ENCODE measurements around the gene GSTK1. TPM values are rescaled to one million over a fixed set of nuclear protein-coding genes. Genes with fewer than 3 reads are reported as not detected.

GSTK1 gene
- total and polyA plus RNA-seq, 2 of the 8 experiments (the other 6 are each of a cell fraction or from before 2014, with no cell fraction given), result 25.5 to 32.5 TPM

DNA sequence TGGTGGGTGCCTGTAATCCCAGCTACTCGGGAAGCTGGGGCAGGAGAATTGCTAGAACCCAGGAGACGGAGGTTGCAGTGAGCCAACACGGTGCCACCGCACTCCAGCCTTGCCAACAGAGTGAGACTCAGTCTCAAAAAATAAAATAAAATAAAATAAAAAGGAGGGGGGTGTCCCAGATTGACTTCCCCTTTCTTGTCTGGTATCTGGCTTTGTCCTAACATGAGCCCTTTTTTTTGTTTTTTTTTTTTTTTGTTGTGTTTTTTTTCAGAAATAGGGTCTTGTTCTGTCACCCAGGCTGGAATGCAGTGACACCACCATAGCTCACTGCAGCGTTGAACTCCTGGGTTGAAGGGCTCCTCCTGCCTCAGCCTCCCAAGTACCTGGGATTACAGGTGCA, 29.6 kb downstream of the GSTK1 start (continued):
- TF ChIP-seq, protein P1, sequence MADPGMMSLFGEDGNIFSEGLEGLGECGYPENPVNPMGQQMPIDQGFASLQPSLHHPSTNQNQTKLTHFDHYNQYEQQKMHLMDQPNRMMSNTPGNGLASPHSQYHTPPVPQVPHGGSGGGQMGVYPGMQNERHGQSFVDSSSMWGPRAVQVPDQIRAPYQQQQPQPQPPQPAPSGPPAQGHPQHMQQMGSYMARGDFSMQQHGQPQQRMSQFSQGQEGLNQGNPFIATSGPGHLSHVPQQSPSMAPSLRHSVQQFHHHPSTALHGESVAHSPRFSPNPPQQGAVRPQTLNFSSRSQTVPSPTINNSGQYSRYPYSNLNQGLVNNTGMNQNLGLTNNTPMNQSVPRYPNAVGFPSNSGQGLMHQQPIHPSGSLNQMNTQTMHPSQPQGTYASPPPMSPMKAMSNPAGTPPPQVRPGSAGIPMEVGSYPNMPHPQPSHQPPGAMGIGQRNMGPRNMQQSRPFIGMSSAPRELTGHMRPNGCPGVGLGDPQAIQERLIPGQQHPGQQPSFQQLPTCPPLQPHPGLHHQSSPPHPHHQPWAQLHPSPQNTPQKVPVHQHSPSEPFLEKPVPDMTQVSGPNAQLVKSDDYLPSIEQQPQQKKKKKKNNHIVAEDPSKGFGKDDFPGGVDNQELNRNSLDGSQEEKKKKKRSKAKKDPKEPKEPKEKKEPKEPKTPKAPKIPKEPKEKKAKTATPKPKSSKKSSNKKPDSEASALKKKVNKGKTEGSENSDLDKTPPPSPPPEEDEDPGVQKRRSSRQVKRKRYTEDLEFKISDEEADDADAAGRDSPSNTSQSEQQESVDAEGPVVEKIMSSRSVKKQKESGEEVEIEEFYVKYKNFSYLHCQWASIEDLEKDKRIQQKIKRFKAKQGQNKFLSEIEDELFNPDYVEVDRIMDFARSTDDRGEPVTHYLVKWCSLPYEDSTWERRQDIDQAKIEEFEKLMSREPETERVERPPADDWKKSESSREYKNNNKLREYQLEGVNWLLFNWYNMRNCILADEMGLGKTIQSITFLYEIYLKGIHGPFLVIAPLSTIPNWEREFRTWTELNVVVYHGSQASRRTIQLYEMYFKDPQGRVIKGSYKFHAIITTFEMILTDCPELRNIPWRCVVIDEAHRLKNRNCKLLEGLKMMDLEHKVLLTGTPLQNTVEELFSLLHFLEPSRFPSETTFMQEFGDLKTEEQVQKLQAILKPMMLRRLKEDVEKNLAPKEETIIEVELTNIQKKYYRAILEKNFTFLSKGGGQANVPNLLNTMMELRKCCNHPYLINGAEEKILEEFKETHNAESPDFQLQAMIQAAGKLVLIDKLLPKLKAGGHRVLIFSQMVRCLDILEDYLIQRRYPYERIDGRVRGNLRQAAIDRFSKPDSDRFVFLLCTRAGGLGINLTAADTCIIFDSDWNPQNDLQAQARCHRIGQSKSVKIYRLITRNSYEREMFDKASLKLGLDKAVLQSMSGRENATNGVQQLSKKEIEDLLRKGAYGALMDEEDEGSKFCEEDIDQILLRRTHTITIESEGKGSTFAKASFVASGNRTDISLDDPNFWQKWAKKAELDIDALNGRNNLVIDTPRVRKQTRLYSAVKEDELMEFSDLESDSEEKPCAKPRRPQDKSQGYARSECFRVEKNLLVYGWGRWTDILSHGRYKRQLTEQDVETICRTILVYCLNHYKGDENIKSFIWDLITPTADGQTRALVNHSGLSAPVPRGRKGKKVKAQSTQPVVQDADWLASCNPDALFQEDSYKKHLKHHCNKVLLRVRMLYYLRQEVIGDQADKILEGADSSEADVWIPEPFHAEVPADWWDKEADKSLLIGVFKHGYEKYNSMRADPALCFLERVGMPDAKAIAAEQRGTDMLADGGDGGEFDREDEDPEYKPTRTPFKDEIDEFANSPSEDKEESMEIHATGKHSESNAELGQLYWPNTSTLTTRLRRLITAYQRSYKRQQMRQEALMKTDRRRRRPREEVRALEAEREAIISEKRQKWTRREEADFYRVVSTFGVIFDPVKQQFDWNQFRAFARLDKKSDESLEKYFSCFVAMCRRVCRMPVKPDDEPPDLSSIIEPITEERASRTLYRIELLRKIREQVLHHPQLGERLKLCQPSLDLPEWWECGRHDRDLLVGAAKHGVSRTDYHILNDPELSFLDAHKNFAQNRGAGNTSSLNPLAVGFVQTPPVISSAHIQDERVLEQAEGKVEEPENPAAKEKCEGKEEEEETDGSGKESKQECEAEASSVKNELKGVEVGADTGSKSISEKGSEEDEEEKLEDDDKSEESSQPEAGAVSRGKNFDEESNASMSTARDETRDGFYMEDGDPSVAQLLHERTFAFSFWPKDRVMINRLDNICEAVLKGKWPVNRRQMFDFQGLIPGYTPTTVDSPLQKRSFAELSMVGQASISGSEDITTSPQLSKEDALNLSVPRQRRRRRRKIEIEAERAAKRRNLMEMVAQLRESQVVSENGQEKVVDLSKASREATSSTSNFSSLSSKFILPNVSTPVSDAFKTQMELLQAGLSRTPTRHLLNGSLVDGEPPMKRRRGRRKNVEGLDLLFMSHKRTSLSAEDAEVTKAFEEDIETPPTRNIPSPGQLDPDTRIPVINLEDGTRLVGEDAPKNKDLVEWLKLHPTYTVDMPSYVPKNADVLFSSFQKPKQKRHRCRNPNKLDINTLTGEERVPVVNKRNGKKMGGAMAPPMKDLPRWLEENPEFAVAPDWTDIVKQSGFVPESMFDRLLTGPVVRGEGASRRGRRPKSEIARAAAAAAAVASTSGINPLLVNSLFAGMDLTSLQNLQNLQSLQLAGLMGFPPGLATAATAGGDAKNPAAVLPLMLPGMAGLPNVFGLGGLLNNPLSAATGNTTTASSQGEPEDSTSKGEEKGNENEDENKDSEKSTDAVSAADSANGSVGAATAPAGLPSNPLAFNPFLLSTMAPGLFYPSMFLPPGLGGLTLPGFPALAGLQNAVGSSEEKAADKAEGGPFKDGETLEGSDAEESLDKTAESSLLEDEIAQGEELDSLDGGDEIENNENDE (IDR thresholded peaks at IDR 0.05; ENCODE audit: insufficient replicate concordance, low read length), result no peak
- TF ChIP-seq SIN3A (conservative IDR thresholded peaks at IDR 0.05 in 1 of 2, IDR thresholded peaks at IDR 0.05 in 1 of 2; ENCODE audit: low read depth in 1 of 2, low read length in 2 of 2) (no peak), GABPA (IDR thresholded peaks at IDR 0.05; ENCODE audit: borderline replicate concordance, insufficient read depth, low read length) (no peak), CTBP2 (IDR thresholded peaks at IDR 0.05; ENCODE audit: borderline replicate concordance, insufficient read depth, insufficient read length, low read length) (no peak), KDM1A (IDR thresholded peaks at IDR 0.05; ENCODE audit: borderline replicate concordance, low read length) (no peak), SRF (IDR thresholded peaks at IDR 0.05; ENCODE audit: low read depth, low read length) (no peak), HDAC6 (IDR thresholded peaks at IDR 0.05; ENCODE audit: low read depth, low read length) (no peak), NRF1 (IDR thresholded peaks at IDR 0.05; ENCODE audit: low read depth, low read length) (no peak)
